ENCODE measurements around the gene MRPL40. TPM values are rescaled to one million over a fixed set of nuclear protein-coding genes. Genes with fewer than 3 reads are reported as not detected.

MRPL40 gene
- polyA plus RNA-seq, 1 donor, result 30.8 TPM

GRCh38 chr22:19471572-19471971 is 39.2 kb downstream of the MRPL40 start:
- Histone ChIP-seq H3K36me3 (ENCODE audit: control insufficient read depth, insufficient read depth, low read length) (peaks cover 88% of the 10 kb centered on the region), H3K4me3 (ENCODE audit: low read length) (no peak overlapping the region), H3K9me3 (ENCODE audit: control insufficient read depth, low read depth, low read length) (no peaks in the 10 kb centered on the region), H3K27ac (ENCODE audit: low read length) (no peak overlapping the region), H3K27me3 (ENCODE audit: control insufficient read depth, insufficient read depth, low read length) (no peaks in the 10 kb centered on the region), H3K4me1 (ENCODE audit: control insufficient read depth, insufficient read depth, low read length) (no peaks in the 10 kb centered on the region)
- DNase-seq, result no peak
- no CpG with 5 or more reads among the region's 11 CpGs for WGBS (ENCODE audit: insufficient coverage, low lambda C conversion rate)

- Histone ChIP-seq H3K4me1 (ENCODE audit: control insufficient read depth, insufficient read depth, low read length) (no peaks in the 10 kb centered on the region), H3K36me3 (ENCODE audit: control insufficient read depth, insufficient read depth, low read length) (peaks cover 82% of the 10 kb centered on the region), H3K27ac (ENCODE audit: low read length) (no peak overlapping the region), H3K4me3 (ENCODE audit: low read length) (no peak overlapping the region), H3K27me3 (ENCODE audit: control insufficient read depth, insufficient read depth, low read length) (no peaks in the 10 kb centered on the region), H3K9me3 (ENCODE audit: control insufficient read depth, low read depth, low read length) (no peaks in the 10 kb centered on the region)
- 100% methylated on average over 2 of the region's 8 CpGs for WGBS (ENCODE audit: insufficient coverage, low lambda C conversion rate)
- DNase-seq, result no peak
Measured at GRCh38 chr22:19472233-19472632, 39.9 kb downstream of the MRPL40 start.

GRCh38 chr22:19473578-19473977 is 41.2 kb downstream of the MRPL40 start:
- no CpG with 5 or more reads among the region's 3 CpGs for WGBS (ENCODE audit: insufficient coverage, low lambda C conversion rate)
- H3K36me3 ChIP-seq (ENCODE audit: control insufficient read depth, insufficient read depth, low read length), result peaks cover 68% of the 10 kb centered on the region
- DNase-seq, result no peak

GRCh38 chr22:19476023-19476422 is 43.7 kb downstream of the MRPL40 start:
- no peak for DNase-seq
- Histone ChIP-seq H3K36me3 (ENCODE audit: control insufficient read depth, insufficient read depth, low read length) (peaks cover 46% of the 10 kb centered on the region), H3K4me1 (ENCODE audit: control insufficient read depth, insufficient read depth, low read length) (no peaks in the 10 kb centered on the region), H3K27ac (ENCODE audit: low read length) (no peak overlapping the region), H3K27me3 (ENCODE audit: control insufficient read depth, insufficient read depth, low read length) (no peaks in the 10 kb centered on the region), H3K9me3 (ENCODE audit: control insufficient read depth, low read depth, low read length) (no peaks in the 10 kb centered on the region), H3K4me3 (ENCODE audit: low read length) (no peak overlapping the region)
- WGBS (ENCODE audit: insufficient coverage, low lambda C conversion rate), result no CpG with 5 or more reads among the region's 3 CpGs

More at GRCh38 chr22:19473578-19473977, 41.2 kb downstream of the MRPL40 start:
- H3K27ac ChIP-seq (ENCODE audit: low read length), result no peak overlapping the region
- no peaks in the 10 kb centered on the region for H3K9me3 ChIP-seq (ENCODE audit: control insufficient read depth, low read depth, low read length)
- H3K4me1 ChIP-seq (ENCODE audit: control insufficient read depth, insufficient read depth, low read length), result no peaks in the 10 kb centered on the region
- no peaks in the 10 kb centered on the region for H3K27me3 ChIP-seq (ENCODE audit: control insufficient read depth, insufficient read depth, low read length)
- no peak overlapping the region for H3K4me3 ChIP-seq (ENCODE audit: low read length)

- no peak for DNase-seq
- H3K9me3 ChIP-seq (ENCODE audit: control insufficient read depth, low read depth, low read length), result no peaks in the 10 kb centered on the region
Measured at GRCh38 chr22:19477321-19478044, 45.1 kb downstream of the MRPL40 start.

GRCh38 chr22:19478045-19478900 is 45.9 kb downstream of the MRPL40 start:
- WGBS (ENCODE audit: insufficient coverage, low lambda C conversion rate), result no CpG with 5 or more reads among the region's 31 CpGs
- Histone ChIP-seq H3K9me3 (ENCODE audit: control insufficient read depth, low read depth, low read length) (no peaks in the 10 kb centered on the region), H3K27ac (ENCODE audit: low read length) (peak overlapping the region; percentile 80), H3K4me3 (ENCODE audit: low read length) (peak overlapping the region; percentile 74), H3K27me3 (ENCODE audit: control insufficient read depth, insufficient read depth, low read length) (no peaks in the 10 kb centered on the region), H3K4me1 (ENCODE audit: control insufficient read depth, insufficient read depth, low read length) (no peaks in the 10 kb centered on the region), H3K36me3 (ENCODE audit: control insufficient read depth, insufficient read depth, low read length) (peaks cover 25% of the 10 kb centered on the region)
- peak in 1 of 2 donors; percentile 47 for DNase-seq

More at GRCh38 chr22:19477321-19478044, 45.1 kb downstream of the MRPL40 start:
- peaks cover 32% of the 10 kb centered on the region for H3K36me3 ChIP-seq (ENCODE audit: control insufficient read depth, insufficient read depth, low read length)
- WGBS (ENCODE audit: insufficient coverage, low lambda C conversion rate), result 63% methylated on average over 1 of the region's 5 CpGs
- H3K27me3 ChIP-seq (ENCODE audit: control insufficient read depth, insufficient read depth, low read length), result no peaks in the 10 kb centered on the region
- H3K4me1 ChIP-seq (ENCODE audit: control insufficient read depth, insufficient read depth, low read length), result no peaks in the 10 kb centered on the region
- peak overlapping the region; percentile 74 for H3K4me3 ChIP-seq (ENCODE audit: low read length)
- no peak overlapping the region for H3K27ac ChIP-seq (ENCODE audit: low read length)

- Histone ChIP-seq H3K27me3 (ENCODE audit: control insufficient read depth, insufficient read depth, low read length) (no peaks in the 10 kb centered on the region), H3K27ac (ENCODE audit: low read length) (peak within 1 kb of the TSS; percentile 80), H3K9me3 (ENCODE audit: control insufficient read depth, low read depth, low read length) (no peaks in the 10 kb centered on the region), H3K36me3 (ENCODE audit: control insufficient read depth, insufficient read depth, low read length) (peaks cover 21% of the 10 kb centered on the region), H3K4me1 (ENCODE audit: control insufficient read depth, insufficient read depth, low read length) (no peaks in the 10 kb centered on the region), H3K4me3 (ENCODE audit: low read length) (peak within 1 kb of the TSS; percentile 74)
- WGBS (ENCODE audit: insufficient coverage, low lambda C conversion rate), result no CpG with 5 or more reads among the region's 42 CpGs
- peak in 1 of 2 donors; percentile 59 for DNase-seq
Measured at GRCh38 chr22:19478901-19479354, 46.6 kb downstream of the MRPL40 start, which contains the start of gene UFD1. Gene UFD1, minus strand, starts transcription at chr22:19479193. Its CDS starts 108 bp downstream, at chr22:19479085.

- WGBS (ENCODE audit: insufficient coverage, low lambda C conversion rate), result 4% methylated on average over 5 of the region's 50 CpGs
- peaks cover 22% of the 10 kb centered on the region for H3K36me3 ChIP-seq (ENCODE audit: control insufficient read depth, insufficient read depth, low read length)
- no peaks in the 10 kb centered on the region for H3K4me1 ChIP-seq (ENCODE audit: control insufficient read depth, insufficient read depth, low read length)
- H3K9me3 ChIP-seq (ENCODE audit: control insufficient read depth, low read depth, low read length), result no peaks in the 10 kb centered on the region
- H3K27me3 ChIP-seq (ENCODE audit: control insufficient read depth, insufficient read depth, low read length), result no peaks in the 10 kb centered on the region
- peak within 1 kb of the TSS; percentile 74 for H3K4me3 ChIP-seq (ENCODE audit: low read length)
- DNase-seq, result peak; percentile 98 to 99
- peak within 1 kb of the TSS; percentile 80 for H3K27ac ChIP-seq (ENCODE audit: low read length)
Measured at GRCh38 chr22:19479355-19480172, 47.2 kb downstream of the MRPL40 start, which contains the start of gene CDC45. Gene CDC45, plus strand, starts transcription at chr22:19479920. Its CDS starts 49 bp downstream, at chr22:19479969.

GRCh38 chr22:19480173-19480568 is 47.8 kb downstream of the MRPL40 start:
- Histone ChIP-seq H3K4me1 (ENCODE audit: control insufficient read depth, insufficient read depth, low read length) (no peaks in the 10 kb centered on the region), H3K27me3 (ENCODE audit: control insufficient read depth, insufficient read depth, low read length) (no peaks in the 10 kb centered on the region), H3K9me3 (ENCODE audit: control insufficient read depth, low read depth, low read length) (no peaks in the 10 kb centered on the region), H3K27ac (ENCODE audit: low read length) (no peak overlapping the region), H3K4me3 (ENCODE audit: low read length) (peak overlapping the region; percentile 74), H3K36me3 (ENCODE audit: control insufficient read depth, insufficient read depth, low read length) (peaks cover 16% of the 10 kb centered on the region)
- DNase-seq, result no peak
- WGBS (ENCODE audit: insufficient coverage, low lambda C conversion rate), result 0% methylated on average over 2 of the region's 15 CpGs
